HuH-7.5 (cell line): ENCODE measurements around the gene GCH1.

Source experiments
- DNase-seq: peaks from one replicate; pipeline ENCODE4 v3.0.0; 2011; ENCODE audit warnings: low spot score

GCH1 gene

DNA sequence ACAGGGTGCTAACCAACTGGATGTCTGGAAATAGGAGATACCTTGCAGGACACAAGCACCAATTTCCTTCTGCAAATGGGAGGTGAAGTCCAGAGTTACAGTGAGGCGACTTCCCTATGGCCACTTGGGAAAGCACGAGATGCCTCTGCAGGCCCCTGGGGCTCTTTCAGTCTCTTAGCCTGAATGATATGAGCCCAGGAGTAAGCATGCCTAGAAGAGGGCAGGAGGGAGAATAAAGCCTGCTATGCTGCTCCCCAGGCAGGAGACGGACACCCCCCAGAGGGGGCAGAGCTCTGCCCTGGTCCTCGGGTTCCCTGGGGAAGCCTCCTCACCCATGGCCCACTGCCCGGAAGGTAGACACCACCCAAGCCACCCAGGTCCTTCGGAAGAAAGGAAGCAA lies 105.1 kb downstream of the GCH1 start:
- DNase-seq = no peak

- DNase-seq = no peak
Measured at GRCh38 chr14:54796961-54797360, 105.7 kb downstream of the GCH1 start.

GRCh38 chr14:54794796-54795195 lies 107.8 kb downstream of the GCH1 start:
- no peak for DNase-seq

DNA sequence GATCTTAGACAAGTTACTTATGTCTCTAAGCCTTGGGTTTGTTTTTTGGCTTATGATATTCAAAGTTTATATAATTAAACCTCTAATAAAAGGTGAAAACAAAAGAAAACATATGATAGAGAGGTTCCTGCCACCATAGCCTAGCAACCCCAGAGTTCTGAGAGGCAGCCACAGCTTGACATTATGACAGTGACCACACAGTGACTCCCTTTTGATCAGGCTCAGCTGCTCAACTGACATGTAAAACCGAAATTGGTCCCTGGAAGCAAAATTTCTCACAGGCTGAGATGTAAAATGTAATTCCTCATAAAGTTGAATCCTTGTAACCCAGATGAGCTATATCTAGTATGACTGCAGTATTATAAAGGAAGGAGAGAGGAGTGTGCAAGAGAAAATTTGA lies 108.5 kb downstream of the GCH1 start:
- no peak for DNase-seq

GRCh38 chr14:54792288-54792687 lies 110.3 kb downstream of the GCH1 start:
- DNase-seq = no peak
